ENCODE measurements around the gene ETV7.
"Not testable (repeated sequence)": the region's sequence is repeated elsewhere in the genome, so short reads cannot be mapped to it uniquely, and the experiment has no call there.

Gene ETV7

DNA sequence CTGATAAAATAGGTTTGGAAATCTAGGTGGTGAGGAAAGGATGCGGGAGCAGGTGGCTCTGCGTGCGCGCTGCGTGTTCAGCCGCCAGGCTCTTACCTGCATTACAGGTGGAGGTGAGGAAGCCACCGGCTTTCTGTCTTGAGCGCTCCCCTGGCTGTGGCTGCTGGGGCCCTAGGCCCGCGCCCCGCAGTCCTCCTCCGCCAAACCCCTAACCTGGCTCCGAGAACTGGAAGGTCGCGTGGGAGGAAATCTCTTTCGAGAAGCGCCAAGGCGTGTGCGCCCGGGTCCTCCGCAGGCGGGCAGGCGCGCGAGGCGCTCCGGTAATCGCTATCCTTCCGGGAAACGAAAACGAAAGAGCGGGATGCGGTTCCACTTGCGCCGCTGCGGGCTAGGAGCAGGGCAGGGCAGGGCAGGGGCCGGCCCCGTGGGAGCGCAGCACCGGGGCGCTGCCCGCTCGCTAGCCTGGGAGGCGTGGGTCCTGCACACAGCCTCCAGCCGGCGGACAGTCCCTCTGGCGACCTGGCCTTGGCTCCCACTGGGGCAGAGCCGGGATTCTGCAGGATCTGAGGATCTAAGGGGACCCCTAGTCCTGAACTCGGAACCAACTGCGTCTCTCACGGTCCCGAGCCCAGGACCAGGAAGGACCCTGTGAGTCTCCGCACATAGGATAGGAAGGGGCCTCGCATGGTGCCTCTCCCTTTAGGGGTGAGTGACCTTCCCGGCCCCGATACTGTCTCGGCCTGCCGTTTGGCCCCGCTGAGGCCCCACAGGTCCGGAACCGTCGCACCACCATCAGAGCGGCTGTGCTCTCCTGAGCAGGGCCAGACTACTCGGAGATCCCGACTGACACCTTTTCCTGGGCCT is at the start of gene ETV7:
Gene ETV7 (minus strand): TSS at position 230 of the 864 bp plus-strand sequence. CDS start 128 bp downstream, at position 102.
- peak; percentile 32 to 60 for DNase-seq (ENCODE audit: low read depth in 2 of 2)

DNA sequence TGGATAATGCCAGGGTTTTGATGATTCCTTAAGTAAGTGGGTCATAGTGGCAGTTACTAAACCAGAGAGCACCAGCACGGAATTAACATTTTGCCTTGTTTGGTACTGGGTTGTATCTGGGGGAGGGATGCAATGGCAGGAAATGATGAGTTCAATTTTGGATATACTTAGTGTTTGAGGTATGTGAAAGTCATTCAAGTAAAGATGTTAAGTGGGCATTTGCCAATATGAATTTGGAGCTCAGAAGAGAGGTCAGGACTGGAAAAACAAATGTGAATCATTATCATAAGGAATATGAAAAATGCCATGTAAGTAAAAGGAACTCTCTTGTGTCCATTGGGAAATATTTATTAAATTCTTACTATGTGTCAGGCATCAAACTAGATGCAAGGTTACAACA is 49.0 kb upstream of the ETV7 start:
- no peak for DNase-seq (ENCODE audit: low read depth in 2 of 2)

DNA sequence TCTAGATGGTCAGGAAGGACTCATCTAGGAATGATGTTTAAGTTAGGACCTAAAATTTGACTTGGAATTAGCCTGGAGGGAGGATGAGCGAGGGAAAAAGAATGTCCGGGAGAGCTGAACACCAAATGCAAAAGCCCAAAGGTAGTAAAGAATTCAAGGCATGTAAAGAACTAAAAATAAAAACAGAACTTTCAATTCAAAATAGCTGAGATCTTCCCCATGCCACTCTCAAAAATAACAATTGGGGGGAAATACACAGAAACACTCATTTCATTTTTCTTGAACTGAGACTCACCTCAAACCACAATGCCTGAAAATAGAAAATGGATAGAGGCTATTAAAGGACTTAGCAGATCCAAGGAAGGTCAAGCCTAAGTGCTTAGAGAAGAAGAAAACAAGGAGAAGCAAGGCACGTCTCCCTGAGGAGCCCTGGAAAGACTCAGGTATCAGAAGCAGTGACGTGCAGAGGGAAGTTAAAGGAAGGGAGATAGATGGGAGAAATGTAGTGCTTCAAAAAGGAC is 44.7 kb upstream of the ETV7 start:
- no peak for DNase-seq (ENCODE audit: low read depth in 2 of 2)

DNA sequence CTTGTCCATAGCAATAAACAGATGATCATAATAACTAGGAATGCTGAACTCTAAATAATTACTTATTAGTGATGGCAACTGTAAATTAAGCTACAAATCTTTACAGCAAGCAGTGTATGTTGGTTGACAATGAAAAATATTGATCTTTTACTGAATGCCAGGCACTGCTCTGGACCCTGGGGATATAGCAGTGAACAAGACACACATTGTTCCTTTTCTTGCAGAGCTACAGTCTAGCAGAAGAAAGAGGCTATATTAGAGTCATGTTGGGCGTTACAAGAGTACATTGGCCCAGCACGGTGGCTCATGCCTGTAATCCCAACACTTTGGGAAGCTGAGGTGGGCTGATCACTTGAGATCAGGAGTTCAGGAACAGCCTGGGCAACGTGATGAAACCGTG is 43.7 kb upstream of the ETV7 start:
- DNase-seq (ENCODE audit: low read depth in 2 of 2): no peak

DNA sequence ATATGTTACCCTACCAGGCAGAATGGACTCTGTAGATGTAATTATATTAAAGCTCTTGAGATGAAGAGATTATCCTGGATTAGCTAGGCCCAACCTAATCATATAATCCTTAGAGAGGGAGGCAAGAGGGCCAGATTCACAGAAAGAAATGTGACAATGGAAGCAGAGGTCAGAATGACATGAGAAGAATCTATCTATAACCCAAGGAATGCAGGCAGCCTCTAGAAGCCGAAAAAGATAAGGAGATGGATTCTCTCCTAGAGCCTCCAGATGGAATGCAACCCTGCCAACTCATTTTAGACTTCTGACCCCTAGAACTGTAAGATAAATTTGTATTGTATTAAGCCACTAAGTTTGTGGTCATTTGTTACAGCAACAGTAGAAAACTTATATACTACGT is 42.9 kb upstream of the ETV7 start:
- DNase-seq (ENCODE audit: low read depth in 2 of 2): no peak

DNA sequence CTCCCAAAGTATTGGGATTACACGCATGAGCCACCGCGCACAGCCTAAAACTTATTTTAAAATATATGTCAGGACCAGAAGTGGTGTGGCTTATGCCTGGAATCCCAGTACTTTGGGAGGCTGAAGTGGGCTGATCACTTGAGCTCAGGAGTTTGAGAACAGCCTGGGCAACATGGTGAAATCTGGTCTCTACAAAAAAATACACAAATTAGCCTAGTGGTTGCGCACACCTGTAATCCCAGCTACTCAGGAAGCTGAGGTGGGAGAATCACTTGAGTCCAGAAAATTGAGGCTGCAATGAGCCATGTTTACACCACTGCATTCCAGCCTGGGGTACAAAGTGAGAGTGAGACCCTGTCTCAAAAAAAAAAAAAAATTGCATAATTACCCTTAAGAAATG is 41.4 kb upstream of the ETV7 start:
- DNase-seq (ENCODE audit: low read depth in 2 of 2): no peak

DNA sequence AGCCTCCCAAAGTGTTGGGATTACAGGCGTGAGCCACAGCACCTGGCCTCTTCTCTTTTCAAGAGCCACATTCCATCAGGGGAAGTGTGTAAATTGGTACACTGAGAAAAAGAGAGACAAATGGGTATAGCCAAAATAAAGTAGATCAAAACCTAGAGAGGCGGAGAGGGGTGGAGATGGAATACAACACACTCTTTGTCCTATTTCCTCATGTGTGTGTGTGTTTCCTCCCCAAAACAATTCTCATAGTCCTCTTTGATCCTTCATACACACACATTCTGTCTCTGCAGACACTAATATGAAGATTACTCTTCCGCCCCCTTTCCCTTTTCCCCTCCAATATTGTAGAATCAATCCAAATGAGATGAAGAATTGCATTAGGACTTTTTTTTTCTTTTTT is 39.2 kb upstream of the ETV7 start:
- DNase-seq (ENCODE audit: low read depth in 2 of 2): no peak

DNA sequence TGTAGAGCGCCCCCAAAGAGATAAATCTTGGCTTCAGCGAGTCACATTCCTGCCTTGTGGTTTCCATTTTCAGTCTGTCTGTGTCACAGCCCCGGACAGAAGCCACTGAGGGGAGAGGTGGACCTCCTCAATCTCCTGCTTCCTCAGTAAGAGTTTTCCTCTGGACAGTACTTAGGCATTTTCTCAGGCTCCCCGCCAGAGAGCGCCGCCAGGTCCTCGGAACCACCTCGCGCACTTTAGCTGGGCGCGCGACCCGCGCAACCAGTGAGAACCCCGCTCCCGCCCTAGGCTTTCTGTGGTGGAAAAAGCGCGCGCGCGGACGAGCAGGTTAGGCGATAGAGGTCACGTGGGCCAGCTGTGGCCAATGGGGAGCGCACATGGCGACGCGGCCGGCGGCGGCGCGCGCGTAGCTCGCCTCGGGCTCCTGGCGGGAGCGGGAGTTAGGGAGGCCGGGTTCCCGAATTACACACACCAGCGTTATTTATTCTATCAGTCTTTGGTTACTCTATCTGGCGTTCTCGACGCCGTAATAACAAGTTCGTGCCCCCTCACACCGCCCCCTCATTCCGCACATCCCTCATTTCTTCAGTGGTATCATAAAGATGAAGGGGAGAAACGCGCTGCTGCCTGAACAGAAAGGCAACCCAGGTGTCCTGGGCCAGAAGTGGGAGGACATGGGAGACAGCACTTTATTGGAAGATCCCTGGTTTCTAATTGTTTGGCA is 35.8 kb upstream of the ETV7 start:
- DNase-seq (ENCODE audit: low read depth in 2 of 2): peak; percentile 95 to 97

DNA sequence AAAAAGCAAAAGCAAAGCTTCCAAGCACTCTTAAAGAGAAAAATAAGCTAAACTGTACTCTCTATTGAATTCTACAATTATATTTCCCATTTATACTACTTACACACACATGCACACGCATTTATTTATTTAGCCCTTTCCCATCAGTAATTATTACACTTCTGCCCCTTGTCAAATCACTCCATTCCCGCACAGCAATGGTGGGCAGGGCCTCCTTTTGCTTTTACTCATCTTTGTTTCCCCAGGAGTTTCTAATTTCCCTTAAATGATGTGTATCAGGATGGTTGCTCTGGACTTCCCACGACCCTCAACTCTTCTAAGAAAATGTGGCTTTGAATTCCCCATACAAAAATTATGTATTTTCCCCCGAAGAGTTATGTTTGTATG is 35.2 kb upstream of the ETV7 start:
- no peak for DNase-seq (ENCODE audit: low read depth in 2 of 2)

DNA sequence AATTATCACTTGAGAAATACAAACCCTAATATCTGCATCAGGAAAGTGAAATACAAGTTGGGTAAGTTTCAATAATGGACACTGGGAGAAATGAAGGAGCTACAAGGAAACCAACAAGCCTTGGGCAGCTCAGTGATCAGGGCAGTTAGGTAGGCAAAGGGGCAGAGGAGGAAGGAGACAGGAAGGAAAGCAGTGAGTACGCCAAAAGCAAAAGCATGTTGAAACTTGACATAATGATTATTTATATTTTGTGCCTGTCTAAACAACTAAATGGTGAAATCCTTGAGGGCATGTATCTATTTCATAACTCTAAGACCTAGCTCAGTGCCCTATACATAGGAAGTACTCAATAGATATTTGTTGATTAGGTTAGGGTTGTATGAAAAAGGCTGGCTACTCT is 31.8 kb upstream of the ETV7 start:
- DNase-seq (ENCODE audit: low read depth in 2 of 2): no peak

DNA sequence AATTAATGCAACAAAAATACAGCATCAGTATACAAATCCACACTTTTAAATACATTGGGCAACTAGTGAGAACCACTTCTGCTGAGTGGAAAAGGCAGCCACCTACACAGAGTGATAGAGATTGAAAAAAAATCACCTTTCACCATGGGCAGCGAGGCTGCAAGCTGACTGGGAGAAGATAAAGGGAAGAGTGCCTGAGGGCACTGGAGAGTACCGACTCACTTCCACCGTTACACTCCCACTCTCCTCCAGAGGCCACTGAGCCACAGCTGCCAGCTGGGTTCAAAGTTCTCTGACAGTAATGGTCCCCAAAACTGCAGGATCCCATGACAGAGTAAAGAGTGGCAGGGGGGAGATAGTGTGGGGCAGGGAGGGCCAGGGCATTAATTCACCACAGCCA is 31.1 kb upstream of the ETV7 start:
- DNase-seq (ENCODE audit: low read depth in 2 of 2): no peak

DNA sequence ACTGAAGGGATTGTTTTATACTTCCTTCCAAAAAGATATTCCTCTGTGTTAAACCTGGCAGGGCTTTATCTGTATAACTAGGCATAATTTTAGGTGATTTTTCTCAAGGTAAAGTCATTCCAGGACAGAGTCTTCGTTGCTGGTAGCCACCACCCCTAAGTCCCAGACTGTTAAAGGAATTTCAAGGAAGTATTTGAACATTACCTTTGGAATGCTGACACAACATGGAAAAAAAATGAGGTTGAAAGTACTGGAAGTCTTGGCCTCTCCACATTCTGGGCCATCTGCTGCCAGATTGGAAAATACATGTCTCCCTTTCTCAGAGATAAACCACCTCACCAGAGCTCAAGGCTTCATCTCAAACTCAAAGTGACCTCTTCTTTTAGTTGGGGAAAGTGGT is 27.0 kb upstream of the ETV7 start:
- no peak for DNase-seq (ENCODE audit: low read depth in 2 of 2)

DNA sequence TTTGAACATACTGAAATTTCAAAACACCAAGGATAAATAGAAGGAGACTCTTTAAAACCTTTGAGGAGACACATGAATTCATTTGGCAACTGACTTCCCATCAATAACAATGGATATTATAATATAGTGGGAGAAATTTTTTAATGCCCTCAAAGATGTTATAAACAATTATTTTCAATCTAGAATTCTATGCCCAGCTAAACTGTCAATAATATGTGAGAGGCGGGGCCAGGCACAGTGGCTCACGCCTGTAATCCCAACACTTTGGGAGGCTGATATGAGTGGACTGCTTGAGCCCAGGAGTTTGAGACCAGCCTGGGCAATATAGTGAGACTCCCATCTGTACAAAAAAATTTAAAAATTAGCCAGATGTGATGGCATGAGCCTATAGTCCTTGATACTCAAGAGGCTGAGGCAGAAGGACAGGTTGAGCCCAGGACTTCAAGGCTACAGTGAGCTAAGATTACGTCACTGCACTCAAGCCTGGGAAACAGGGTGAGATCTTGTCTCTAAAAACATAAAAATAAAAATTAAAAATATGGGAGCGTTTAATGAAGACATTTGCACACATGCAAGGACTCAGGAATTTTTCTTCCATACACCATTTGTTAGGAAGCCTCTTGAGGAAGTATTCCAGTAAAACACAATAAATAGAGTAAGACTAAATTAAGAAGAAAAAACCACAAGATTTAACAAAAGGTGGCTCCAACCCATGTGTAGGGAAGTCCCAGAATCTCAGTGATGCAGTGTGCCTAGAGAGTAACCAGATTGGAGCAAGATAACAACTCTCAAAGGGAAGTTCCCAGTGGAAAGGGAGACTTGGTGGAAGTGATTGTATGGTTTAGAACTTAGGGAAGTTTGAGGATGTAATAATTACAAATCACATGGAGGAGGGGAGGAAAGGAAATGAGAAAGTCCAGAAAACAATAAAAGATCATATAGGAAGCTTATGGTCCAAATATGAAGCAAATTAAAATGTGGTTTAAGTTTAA is 26.3 kb upstream of the ETV7 start:
- DNase-seq (ENCODE audit: low read depth in 2 of 2): no peak

DNA sequence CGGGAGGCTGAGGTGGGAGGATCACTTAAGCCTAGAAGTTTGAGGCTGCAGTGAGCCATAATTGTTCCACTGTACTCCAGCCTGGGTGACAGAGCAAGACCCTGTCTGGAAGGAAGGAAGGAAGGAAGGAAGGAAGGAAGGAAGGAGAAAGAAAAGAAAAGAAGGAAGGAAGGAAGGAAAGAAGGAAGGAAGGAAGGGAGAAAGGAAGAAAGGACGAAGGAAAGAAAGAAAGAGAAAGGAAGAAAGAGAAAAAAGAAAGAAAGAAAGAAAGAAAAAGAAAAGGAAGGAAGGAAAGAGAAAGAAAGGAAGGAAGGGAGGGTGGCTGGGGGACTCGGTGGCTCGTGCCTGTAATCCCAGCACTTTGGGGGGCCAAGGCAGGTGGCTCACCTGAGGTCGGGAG is 22.2 kb upstream of the ETV7 start:
- DNase-seq (ENCODE audit: low read depth in 2 of 2): not testable (repeated sequence)

DNA sequence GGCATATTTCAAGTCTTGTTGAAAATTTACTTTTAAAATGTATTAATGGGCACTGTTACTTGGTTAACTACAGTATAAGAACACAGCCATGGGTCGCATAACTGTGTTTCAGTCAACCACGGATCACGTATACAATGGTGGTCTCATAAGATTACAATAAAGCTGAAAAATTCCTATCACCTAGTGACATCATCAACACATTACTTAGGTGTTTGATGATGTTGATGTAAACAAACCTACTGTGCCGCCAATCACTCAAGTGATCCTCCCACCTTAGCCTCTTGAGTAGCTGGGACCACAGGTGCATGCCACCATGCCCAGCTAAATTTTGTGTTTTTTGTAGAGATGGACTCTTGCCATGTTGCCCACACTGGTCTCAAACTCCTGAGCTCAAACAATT is 16.7 kb upstream of the ETV7 start:
- DNase-seq (ENCODE audit: low read depth in 2 of 2): no peak

DNA sequence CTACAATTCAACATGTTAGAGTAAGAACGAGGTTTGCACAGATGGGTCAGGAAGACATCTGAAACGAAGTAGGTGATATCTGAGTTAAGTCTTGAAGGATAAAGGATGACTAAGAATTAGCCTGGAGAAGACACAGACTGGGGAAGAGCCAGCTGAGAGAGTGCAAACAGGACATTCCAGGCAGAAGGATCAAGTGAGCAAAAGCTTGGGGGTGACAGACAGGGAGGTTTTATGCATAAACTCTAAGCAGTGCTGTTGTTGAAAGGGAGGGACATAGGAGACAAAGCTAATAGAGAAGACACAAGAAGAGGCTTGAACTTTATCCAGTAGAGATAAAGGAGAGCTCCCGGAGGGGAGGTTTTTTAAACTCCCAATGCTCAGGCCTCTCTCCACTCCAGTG is 15.0 kb upstream of the ETV7 start:
- no peak for DNase-seq (ENCODE audit: low read depth in 2 of 2)

DNA sequence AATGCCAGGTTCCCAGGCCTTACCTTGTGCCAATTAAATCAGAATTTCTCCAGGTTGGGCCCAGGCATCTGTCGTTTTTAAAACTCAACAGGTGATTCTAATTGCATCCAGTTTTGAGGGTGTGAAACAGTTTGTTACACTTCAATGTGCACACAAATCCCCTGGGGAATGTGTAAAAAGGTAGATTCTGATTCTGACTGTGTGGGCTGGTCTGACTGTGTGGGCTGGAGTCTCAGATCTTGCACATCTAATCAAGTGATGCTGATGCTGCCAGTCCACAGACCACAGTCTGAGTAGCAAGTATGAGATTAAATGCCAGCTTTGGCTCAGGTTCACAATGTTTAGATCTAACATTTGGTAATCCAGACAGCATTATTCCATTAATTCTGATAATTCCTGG is 12.5 kb upstream of the ETV7 start:
- DNase-seq (ENCODE audit: low read depth in 2 of 2): no peak

DNA sequence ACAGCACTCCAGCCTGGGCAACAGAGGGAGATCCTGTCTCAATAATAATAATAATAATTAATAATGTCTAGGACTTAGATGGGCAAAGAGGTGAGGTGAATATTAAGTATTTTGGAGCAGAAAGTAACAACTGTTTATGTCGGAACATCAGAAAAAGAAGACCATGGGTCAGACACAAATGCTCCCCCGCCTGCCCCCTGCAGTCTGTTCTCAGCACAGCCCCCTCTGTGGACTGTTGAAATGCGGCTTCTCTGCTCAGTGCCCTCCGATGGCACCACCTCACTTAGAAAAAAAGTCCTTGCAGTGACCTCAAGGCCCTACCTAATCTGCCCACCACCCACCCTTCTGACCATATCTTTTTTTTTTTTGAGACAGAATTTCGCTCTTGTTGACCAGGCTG is 5.2 kb upstream of the ETV7 start:
- no peak for DNase-seq (ENCODE audit: low read depth in 2 of 2)

DNA sequence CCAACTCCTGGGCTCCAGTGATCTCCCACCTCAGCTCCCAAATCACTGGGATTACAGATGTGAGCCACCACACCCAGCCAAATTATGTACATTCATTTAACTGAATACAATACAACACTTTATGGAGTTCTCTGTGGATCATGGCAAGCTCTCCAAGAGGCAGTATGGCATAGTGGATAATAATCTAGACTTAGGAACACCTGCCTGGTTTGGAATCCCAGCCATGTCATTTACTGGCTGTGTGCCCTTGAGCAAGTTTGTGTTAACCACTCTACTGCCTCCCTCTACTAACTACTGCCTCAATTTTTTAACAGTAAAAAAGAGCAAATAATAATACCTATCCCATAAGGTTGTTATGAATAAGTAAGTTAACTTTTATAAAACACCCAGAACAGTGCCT is 1.9 kb upstream of the ETV7 start:
- DNase-seq (ENCODE audit: low read depth in 2 of 2): no peak

DNA sequence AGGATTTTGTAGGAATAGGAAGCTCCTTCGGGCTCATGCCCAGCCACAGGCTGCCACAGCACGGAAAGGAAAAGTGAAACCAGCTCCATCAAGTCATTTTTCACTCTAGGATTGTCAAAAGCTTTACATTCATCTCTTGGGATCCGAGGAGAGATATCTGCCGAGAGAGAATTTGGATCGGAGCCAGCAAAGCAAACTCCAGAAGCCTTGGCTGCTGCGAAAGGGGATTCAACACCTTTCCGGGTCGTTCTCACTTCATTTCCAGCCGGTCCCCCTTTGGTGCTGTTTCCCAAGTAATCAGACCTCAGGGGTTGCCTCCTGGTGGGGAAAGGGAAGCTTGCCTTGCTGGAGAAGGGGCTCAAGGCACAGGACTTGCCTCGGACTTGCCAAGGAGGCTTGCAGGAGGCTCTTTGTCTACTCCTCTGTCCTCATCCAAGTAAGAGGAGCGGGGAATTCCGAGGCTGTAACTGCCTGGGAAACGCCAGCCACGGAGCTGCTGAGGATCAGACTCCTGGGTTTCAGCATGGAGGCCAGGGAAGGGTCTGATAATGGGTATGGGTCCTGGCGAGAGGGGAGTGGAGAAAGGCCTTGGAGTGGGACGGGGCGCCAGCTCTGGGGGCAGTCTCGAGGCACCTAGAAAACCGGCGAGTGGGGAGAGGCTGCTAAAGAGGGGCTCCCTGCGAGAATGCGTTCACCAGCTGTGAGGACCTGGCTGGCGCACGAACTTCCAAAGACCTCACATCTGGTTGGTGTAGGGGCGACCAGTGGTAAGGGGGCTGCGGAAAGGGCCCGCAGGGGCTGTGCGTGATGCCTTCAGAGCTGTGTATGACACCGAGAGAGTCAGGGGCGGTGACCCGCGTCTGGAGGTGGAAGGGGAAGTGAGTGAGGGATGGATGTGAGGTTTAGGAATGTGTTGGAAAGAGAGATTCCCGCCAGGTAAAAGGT is 702 bp downstream of the ETV7 start:
- no peak for DNase-seq (ENCODE audit: low read depth in 2 of 2)

DNA sequence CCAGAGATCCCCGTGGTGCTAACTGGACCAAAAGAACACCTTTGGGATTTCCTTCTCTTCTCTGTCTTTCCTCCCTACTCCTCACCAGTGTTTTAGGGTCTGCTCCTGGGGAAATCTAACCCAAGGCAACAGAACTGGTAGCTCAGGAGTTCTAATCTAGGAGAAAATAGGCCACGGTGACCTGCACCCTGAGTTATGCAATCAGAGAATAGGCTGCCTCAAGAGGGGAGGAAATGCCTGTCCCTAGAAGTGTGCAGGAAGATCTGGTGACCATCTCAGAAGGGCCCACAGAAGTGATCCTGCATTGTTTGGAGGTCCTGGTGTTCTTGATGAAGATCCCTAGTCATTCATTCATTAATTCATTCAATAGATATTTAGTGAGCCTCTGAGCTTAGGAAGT is 3.4 kb downstream of the ETV7 start:
- DNase-seq (ENCODE audit: low read depth in 2 of 2): no peak
